HL-60/S4 (cell line): ENCODE measurements around the gene PAX6.

Experiments used
- in situ Hi-C: fragments of 300-500 bp; cut with MboI; formaldehyde crosslinking; loops from 2 replicates; pipeline ENCODE4 v1.14.3; 2022; ENCODE audit warnings: low sequenced_read_pairs

Gene PAX6

DNA sequence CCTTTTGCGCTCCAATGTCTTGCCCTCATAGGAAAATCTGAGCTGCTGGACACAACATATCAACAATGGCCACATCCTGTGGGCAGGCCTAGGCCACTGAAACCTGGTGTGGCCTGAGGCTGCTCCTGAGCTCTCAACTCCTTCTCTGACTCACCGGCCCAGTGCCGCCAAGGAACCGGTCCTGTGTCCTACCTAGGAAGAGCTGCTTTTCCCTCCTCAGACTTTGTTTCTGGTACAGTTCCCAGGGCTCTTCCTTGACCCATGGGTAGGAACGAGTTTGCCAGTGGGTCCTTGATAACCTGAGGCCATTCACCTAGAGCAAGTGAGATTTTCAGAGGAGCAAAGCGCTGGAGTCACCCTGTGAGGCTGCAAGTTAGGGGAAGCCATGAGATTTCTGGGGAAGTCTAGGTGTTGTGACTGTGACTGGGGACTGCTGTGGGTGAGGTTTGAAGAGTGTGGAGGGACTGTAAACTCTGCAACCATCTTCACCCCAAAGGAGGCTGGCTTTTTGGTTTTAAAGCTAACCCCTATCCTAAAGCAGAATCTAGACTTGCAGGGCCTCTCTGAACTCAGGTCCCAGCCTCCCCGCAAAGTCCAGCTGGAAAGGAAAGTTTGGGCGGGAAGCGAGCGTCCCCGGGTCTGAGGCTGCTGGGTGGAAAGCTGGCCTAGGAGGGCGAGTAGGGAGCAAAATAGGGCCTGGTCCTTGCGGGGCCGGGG is 12.0 kb upstream of the PAX6 start:
- in situ Hi-C loops: no loop called here

- in situ Hi-C loops: no loop called here
These were observed 11.2 kb upstream of the PAX6 start for GRCh38 chr11:31822175-31822926.

DNA sequence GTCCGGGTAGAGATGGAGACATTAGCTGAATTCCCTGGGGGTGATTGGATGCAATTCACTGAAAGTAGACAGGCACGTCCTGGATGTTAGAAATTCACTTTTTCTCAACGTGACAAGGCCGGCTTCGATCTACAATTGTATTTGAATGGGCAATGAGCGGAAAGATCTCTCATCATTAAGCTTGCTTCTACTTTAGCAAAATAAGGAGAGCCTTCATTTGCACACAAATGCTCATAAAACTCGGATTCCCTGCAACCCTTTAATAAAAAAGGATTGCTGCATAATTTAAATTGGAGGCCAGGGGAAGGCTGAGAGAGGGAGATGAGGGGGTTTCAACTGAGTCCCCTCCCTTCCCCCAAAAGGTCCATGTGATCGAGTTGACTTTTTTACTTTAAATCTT is 10.6 kb upstream of the PAX6 start:
- in situ Hi-C loops: no loop called here

DNA sequence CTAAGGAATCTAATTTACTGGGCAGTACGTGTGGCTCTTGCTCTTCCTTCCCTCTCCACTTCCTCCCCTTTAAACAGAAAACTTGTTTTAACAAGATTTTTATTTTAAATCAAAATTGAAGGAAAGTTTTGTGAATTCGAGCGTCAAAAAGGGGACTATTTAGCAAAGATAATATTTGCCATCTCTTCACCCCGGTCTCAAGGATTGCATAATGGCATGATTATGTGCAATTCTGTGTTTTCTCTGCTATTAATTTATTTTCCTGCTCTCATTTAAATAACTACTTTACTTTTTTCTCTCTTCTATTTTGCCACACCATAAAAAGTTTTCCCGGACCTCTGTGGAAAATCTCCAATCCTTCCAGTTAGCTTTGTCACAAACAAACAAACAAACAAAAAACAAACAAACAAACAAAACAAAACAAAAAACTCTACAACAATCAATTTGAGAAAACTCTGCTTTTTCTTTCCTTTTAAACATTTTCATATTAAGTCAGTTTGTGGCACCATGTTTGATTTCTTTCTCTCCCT is 10.2 kb upstream of the PAX6 start:
- in situ Hi-C loops: no loop called here

GRCh38 chr11:31820438-31820818 is 9.3 kb upstream of the PAX6 start:
- in situ Hi-C loops: no loop called here

GRCh38 chr11:31819621-31820437 is 8.7 kb upstream of the PAX6 start:
- in situ Hi-C loops: no loop called here

- in situ Hi-C loops: no loop called here
These were observed 7.8 kb upstream of the PAX6 start for GRCh38 chr11:31818874-31819331.

- in situ Hi-C loops: no loop called here
These were observed 7.3 kb upstream of the PAX6 start for GRCh38 chr11:31818425-31818755.

- in situ Hi-C loops: no loop called here
These were observed 6.7 kb upstream of the PAX6 start for GRCh38 chr11:31817621-31818424.

GRCh38 chr11:31817054-31817620 is 6.0 kb upstream of the PAX6 start:
- in situ Hi-C loops: no loop called here

DNA sequence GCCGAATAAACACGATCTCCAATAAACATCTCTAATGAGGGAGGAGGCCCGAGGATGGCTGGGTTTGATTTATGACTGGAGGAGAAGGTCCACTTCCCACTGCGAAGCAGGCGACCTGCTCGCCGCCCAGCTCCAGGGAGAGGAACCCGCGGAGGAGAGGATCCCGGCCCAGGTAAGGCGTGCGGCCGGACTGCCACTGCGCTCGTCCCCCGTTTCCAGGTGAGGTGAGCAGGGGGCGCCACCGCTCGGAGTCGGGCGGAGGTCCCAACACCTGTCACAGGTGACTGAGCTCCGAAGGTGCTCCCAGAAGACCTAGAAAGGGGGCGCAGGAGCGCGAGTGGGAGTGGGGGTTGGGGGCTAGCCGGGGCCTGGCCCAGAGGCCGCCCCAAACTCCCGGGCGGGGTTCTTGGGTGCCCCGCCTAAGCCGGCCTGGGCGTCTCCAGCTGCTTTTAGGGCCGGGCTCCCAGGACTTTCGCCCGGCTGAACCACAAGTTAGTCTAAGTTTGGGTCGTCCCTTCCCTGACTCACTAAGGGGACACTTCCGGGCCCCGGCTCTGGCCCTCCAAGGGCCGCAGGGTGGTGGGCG is 5.4 kb upstream of the PAX6 start:
- in situ Hi-C loops: no loop called here

- in situ Hi-C loops: no loop called here
These were observed 4.8 kb upstream of the PAX6 start for GRCh38 chr11:31815711-31816467.

DNA sequence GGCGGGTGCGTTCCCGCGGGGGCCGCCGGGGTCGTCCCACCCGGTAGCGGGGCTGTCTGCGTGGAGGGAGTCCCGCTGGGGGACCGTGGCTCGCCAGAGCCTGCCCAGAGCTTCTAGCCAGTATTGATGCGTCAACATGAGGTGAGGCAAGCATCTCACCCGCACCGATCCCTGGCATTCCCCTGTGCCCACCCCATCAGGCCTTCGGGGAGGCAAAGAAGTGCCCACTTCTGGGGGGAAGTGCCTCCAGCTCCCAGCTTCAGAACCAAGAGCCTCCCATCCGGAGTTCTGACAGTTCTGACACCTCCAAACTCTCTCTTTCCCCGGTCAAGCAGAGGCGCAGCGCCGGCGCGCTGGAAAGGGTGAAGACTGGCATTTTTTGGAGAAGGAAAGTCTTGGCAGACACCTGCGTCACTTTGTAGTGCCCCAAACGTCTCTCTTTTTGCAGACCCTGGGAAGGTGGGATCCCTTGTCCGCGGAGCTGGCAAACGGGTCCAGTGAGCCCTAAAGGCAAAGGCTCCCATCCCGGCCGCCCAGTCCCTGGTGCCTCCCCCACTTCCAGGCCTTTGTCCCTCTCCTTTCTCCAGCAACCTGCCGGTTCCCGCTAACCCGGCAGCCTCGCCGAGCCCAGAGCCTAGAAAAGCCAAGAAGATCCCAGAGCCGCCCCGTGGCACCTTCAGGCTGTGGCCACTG is 3.2 kb upstream of the PAX6 start:
- in situ Hi-C loops: no loop called here

DNA sequence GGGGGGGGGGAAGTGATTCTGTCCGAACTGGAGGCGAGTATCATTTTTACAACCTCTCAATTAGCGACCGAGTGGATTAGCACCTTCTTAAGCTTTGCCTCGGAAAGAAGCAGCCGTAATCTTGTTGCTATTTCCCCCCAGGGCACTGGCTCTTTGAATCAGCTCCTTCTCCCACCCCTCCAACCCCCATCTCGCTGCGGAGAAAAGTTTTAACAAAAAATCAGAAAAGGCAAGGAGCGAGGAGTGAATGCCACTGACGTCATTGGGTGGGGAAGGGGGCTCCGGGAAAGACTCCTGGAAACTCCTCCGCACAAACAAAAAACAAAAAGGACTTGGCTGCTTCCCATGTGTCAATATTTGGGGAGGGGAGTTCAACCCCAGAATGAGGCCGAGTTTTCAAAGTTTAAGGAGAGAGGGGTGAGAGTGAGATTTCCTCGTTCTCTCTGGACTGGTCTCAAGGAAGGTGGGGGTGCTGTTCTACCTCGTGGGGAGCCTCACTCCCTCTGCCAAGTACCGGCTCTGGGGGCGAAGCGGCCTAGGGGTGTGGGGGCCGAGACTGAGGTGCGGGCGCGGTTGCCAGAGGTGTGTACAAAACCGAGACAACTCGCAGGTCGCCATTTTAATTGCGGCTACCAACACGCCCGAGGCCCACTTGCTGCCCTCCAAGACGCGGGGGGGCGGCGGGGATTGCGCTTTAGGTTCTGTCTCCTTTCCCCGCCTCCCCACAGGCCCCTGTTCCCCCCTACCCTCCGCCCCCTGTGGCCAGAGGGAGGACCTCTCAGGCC is 2.5 kb upstream of the PAX6 start:
- in situ Hi-C loops: no loop called here

DNA sequence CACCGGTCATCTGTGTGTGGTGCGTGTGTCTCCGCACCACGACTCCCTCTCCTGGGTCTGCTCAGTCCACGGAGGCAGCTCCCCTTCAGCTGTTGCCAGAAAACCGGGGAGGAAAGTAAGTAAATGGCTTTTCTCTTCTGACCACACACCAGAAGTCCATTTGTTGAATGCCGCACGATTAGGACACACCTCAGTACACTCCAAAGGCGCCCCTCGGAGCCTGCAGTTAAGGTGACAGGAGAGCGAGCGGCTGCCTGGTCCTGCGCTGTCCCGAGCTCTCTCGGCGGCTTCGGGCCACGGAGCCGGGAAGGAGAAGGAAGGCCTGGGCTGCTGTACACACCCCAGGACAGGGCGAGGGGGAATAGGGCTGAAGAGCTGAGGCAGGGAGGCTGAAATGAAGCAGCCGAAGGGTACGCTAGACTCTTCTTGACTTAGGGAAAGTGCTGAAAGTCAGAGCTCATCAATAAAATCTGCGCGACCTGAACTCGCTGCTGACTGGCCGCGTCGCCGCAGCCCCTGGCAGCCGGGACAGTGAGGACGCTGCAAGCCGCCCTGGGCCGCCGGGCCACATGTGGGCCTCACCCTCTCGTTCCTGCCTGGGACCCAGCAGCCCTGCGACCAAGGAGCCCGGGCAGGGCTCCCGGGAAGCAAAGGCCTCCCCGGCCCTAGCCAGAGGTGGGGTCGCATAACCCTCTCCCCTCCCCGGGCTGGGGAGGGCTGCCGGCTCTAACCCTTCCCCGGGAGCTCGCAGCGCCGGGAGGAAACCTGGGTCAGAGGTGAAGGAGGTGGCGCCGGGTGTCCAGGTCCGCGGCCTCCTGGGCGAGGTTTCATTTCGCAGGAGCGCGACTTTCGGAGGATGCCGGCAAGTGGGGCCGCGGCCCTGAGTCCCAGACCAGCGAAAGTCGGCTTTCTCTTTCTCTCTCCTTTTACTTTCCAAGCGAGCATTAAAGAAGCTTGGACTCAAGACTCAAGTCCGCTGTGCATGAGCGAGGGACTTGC is 1.6 kb upstream of the PAX6 start:
- in situ Hi-C loops: no loop called here

GRCh38 chr11:31809857-31810778 is 1.0 kb downstream of the PAX6 start:
- in situ Hi-C loops: no loop called here
